OCI-LY3 (cell line): ENCODE results near the gene XRRA1.
"Not testable (repeated sequence)": the region's sequence is repeated elsewhere in the genome, so short reads cannot be mapped to it uniquely, and the experiment has no call there.

Experiments
- EZH2phosphoT487 ChIP-seq: fragments of 200-600 bp; shearing (Covaris generic); IDR thresholded peaks from 2 replicates; pipeline ENCODE4 v1.6.1; 2018; ENCODE audit warnings: antibody characterized with exemption, mixed run types, low read depth
- TF ChIP-seq, protein P1 (sequence below): fragments of 200-600, 300-600 bp; sonication (generic); IDR thresholded peaks from 2 replicates; pipeline ENCODE4 v1.5.1; 2014; ENCODE audit warnings: antibody characterized with exemption, low read length, low read depth

DNA sequence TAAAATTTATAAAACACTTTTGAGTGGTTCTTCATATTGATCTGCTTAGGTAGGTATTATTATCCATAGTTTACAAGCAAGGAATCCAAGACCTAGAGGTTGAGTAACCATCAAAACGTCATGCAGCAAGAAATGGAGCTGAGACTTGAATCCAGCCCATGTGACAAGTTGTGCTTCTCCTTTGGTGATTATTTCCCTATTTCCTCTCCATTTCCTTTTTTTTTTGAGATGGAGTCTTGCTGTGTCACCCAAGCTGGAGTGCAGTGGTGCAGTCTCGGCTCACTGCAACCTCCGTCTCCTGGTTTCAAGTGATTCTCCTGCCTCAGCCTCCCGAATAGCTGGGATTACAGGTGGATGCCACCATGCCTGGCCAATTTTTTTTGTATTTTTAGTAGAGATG lies 41.3 kb upstream of the XRRA1 start:
- TF ChIP-seq, protein P1, sequence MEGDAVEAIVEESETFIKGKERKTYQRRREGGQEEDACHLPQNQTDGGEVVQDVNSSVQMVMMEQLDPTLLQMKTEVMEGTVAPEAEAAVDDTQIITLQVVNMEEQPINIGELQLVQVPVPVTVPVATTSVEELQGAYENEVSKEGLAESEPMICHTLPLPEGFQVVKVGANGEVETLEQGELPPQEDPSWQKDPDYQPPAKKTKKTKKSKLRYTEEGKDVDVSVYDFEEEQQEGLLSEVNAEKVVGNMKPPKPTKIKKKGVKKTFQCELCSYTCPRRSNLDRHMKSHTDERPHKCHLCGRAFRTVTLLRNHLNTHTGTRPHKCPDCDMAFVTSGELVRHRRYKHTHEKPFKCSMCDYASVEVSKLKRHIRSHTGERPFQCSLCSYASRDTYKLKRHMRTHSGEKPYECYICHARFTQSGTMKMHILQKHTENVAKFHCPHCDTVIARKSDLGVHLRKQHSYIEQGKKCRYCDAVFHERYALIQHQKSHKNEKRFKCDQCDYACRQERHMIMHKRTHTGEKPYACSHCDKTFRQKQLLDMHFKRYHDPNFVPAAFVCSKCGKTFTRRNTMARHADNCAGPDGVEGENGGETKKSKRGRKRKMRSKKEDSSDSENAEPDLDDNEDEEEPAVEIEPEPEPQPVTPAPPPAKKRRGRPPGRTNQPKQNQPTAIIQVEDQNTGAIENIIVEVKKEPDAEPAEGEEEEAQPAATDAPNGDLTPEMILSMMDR = not testable (repeated sequence)
- not testable (repeated sequence) for TF ChIP-seq EZH2phosphoT487
